GM13976 (cell line): ENCODE results near the gene DPAGT1.

Experiments used
- DNase-seq: peaks from one replicate; pipeline ENCODE4 v3.0.0; 2012; ENCODE audit warnings: low spot score
- CTCF ChIP-seq: IDR thresholded peaks from 2 replicates; pipeline ENCODE4 v1.5.1; 2012; ENCODE audit warnings: borderline replicate concordance, mild to moderate bottlenecking; ENCODE audit not compliant: insufficient read depth; ENCODE audit errors: extremely low read depth, missing control alignments, control extremely low read depth
- in situ Hi-C: fragments of 300-500 bp; cut with MboI; formaldehyde crosslinking; loops from one replicate; pipeline ENCODE4 v1.12.0; 2022; ENCODE audit warnings: low sequenced_read_pairs, mixed read lengths, inconsistent platforms; ENCODE audit not compliant: unreplicated experiment

DPAGT1 gene

GRCh38 chr11:119092880-119093842 is 8.5 kb downstream of the DPAGT1 start:
- in situ Hi-C loops = no loop called here
- TF ChIP-seq CTCF = no peak
- no peak for DNase-seq

GRCh38 chr11:119091966-119092879 is 9.4 kb downstream of the DPAGT1 start:
- in situ Hi-C loops = no loop called here
- TF ChIP-seq CTCF = no peak
- no peak for DNase-seq

- in situ Hi-C loops = no loop called here
- DNase-seq = no peak
- TF ChIP-seq CTCF = no peak
These were observed 10.5 kb downstream of the DPAGT1 start for GRCh38 chr11:119091178-119091577.

- in situ Hi-C loops = no loop called here
- DNase-seq = no peak
- no peak for TF ChIP-seq CTCF
These were observed 12.3 kb downstream of the DPAGT1 start for GRCh38 chr11:119089319-119089718.

- in situ Hi-C loops = no loop called here
- DNase-seq = no peak
- TF ChIP-seq CTCF = no peak
These were observed 13.2 kb downstream of the DPAGT1 start for GRCh38 chr11:119088406-119088805.

GRCh38 chr11:119087747-119088241 is 13.9 kb downstream of the DPAGT1 start:
- in situ Hi-C loops = no loop called here
- no peak for DNase-seq
- TF ChIP-seq CTCF = no peak
